Natural killer cell (primary cell): ENCODE data around the gene CEP126. TPM values are rescaled to one million over a fixed set of nuclear protein-coding genes. Genes with fewer than 3 reads are reported as not detected.
A peak's percentile ranks its signal among the peaks of the same experiment; 100 is the strongest.

ENCODE experiments used
- ATAC-seq, 3 donors: fragments of 150-1000 bp in 2 of 3; fragments of 200-7000 bp in 1 of 3; cut with Tn5 transposase; 1 replicate in 1 of 3; 2 replicates in 2 of 3; pipeline ENCODE4 v1.10.0; 2021; ENCODE audit warnings: mild to moderate bottlenecking in 2 of 3, moderate library complexity in 2 of 3
- DNase-seq, 2 donors: peaks; one replicate each; pipeline versions ENCODE4 v3.0.0 to v3.0.0-alpha.2; 2013 to 2021; ENCODE audit warnings: mixed read lengths in 1 of 2
- H3K27ac ChIP-seq: one replicate; pipeline ENCODE4 v1.5.1; 2013; ENCODE audit warnings: mild to moderate bottlenecking, low read length
- H3K27me3 ChIP-seq: one replicate; pipeline ENCODE4 v1.6.1; 2013; ENCODE audit warnings: low read length; ENCODE audit not compliant: control insufficient read depth, insufficient read depth
- H3K36me3 ChIP-seq: one replicate; pipeline ENCODE4 v1.6.1; 2013; ENCODE audit warnings: low read length; ENCODE audit not compliant: control insufficient read depth, insufficient read depth
- H3K4me1 ChIP-seq: one replicate; pipeline ENCODE4 v1.6.1; 2013; ENCODE audit warnings: low read length; ENCODE audit not compliant: control insufficient read depth, insufficient read depth
- H3K4me3 ChIP-seq: one replicate; pipeline ENCODE4 v1.5.1; 2013; ENCODE audit warnings: low read length
- H3K9me3 ChIP-seq: one replicate; pipeline ENCODE4 v1.6.1; 2013; ENCODE audit warnings: low read length; ENCODE audit not compliant: control insufficient read depth, insufficient read depth
- H3K27ac Mint-ChIP-seq, 2 donors: one replicate each; pipeline ENCODE4 v1.8.0; 2022; ENCODE audit warnings: mild to moderate bottlenecking in 2 of 2, mixed read lengths in 2 of 2, moderate library complexity in 1 of 2
- H3K27me3 Mint-ChIP-seq, 2 donors: one replicate each; pipeline ENCODE4 v1.8.0; 2022; ENCODE audit warnings: low read depth in 2 of 2, mixed read lengths in 2 of 2
- H3K36me3 Mint-ChIP-seq: one replicate; pipeline ENCODE4 v1.8.0; 2022; ENCODE audit warnings: mixed read lengths
- H3K4me1 Mint-ChIP-seq, 2 donors: one replicate each; pipeline ENCODE4 v1.8.0; 2022; ENCODE audit warnings: mixed read lengths in 2 of 2
- H3K4me3 Mint-ChIP-seq: one replicate; pipeline ENCODE4 v1.8.0; 2022; ENCODE audit warnings: mild to moderate bottlenecking, moderate library complexity, mixed read lengths
- H3K9me3 Mint-ChIP-seq, 2 donors: one replicate each; pipeline ENCODE4 v1.8.0; 2022; ENCODE audit warnings: mixed read lengths in 2 of 2
- CTCF ChIP-seq: fragments of 200-600 bp; IDR thresholded peaks from one replicate; pipeline ENCODE4 v1.8.0; 2022; ENCODE audit warnings: antibody characterized with exemption
- WGBS: methylation state at CpG from one replicate; pipeline ENCODE4 v1.1.7; 2013; ENCODE audit warnings: missing lambda C conversion rate; ENCODE audit not compliant: insufficient coverage; 5-methylcytosine and 5-hydroxymethylcytosine counted together
- intact Hi-C: fragments of 100-400 bp; cut with micrococcal nuclease; formaldehyde crosslinking; loops from one replicate; pipeline ENCODE4 v1.14.2; 2022
- total RNA-seq, 4 donors: library from RNA; stranded (reverse); fragments of 120-200 nt in 1 of 4; gene quantifications; one replicate each; pipeline versions ENCODE4 v1.2.3 to v1.2.4, GENCODE V29; 2013 to 2022

CEP126 gene
- total RNA-seq, 3 donors from 2014 or later (not counting 1 experiment from before 2014, with no cell fraction given) = 8.5 to 15.7 (median 10.4) TPM

DNA sequence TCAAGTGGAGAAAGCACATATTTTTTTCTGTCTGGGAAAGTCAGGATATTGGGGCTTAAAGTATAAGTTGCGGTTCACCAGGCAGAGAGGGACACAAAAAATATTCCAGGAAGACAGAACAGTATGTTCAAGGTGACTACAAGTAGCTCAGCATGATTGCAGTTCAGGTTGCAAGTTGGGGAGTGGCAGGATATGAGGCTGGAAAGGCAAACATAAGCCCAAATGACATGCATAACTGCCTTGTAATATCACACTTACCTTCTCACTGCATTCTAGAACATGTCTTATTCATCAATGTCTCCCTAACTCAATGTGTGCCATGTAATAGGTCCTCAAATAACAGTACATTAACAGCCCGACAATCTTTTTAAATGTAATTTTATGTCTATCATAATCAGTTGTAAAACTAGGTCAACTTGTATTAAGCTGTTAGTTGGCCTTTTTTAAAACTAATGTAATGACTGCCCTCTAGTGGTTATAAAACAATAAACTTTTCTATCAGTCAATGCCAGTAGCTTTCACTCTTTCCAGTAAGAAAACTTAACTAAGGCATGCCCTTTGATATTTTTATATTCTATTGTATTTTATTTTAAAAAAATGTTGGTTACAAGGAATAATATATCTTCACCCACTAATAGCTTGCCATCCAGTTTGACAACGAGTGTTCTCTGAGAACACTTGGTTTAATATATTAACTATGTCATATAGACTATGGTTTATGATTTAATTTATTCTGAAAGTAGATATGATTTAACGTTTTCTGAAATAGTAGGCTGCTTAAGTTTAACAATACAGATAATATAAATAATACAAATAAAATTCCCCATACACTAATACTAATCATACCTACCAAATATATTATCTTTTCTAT lies 93.0 kb downstream of the CEP126 start:
- Histone ChIP-seq H3K9me3 (no peaks in the 10 kb centered on the region), H3K36me3 (no peaks in the 10 kb centered on the region), H3K4me3 (no peak overlapping the region), H3K4me1 (no peaks in the 10 kb centered on the region), H3K27ac (no peak overlapping the region), H3K27me3 (no peaks in the 10 kb centered on the region)
- Mint-ChIP-seq H3K4me1 (no peaks in the 10 kb centered on the region), H3K27ac (no peak overlapping the region), H3K9me3 (no peaks in the 10 kb centered on the region), H3K27me3 (peaks cover 12 to 16% of the 10 kb centered on the region in 2 donors), H3K4me3 (no peak overlapping the region), H3K36me3 (no peaks in the 10 kb centered on the region)
- ATAC-seq (peak in 2 of 3 donors; percentile 57 to 73), DNase-seq (peak in 1 of 2 donors; percentile 47)
- 100% methylated on average over 1 of the region's 4 CpGs for WGBS
- intact Hi-C loops = loop anchor here (1.0 to 5.0 kb wide), 2 partner anchors 148 to 1431 kb away; no protein-coding TSS in a partner anchor
- peak; percentile 78 for TF ChIP-seq CTCF

DNA sequence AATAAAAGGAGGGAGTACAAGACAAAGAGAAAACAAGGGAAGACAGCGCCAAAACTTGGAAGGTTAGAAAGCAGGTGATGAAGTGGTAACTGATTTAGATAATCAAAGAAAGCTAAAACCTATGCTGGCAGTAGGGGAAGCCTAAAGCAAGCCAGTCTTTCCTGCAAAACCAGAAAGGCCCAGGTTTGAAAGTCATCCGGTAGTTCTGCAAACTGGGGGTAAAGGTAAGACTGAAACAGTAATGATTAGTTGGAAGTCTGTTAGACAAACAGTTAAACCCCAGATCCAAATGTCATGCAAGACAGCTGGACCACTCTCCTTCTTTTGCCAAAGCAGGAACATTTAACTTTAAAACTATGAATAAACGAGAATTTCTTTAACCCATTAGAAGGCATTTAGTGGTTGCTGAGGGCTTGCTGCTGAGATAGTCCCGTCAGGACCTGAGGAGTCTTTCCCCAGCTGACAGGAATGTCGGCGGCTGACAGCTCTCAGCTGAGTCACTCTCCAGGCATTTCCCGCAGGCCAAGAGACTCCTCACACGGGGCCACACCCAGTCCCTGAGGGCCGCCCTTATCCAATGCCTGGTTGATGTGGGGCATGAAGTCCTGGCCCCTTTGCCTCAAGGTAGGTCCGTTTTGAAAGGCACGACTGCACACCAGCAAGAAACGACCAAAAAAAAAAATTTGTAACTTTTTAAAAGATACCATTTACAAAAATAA lies 96.1 kb downstream of the CEP126 start:
- Histone ChIP-seq H3K27me3 (no peaks in the 10 kb centered on the region), H3K4me3 (no peak overlapping the region), H3K4me1 (no peaks in the 10 kb centered on the region), H3K27ac (no peak overlapping the region), H3K36me3 (no peaks in the 10 kb centered on the region), H3K9me3 (no peaks in the 10 kb centered on the region)
- Mint-ChIP-seq H3K27me3 (peaks cover 27% of the 10 kb centered on the region in 2 donors), H3K36me3 (no peaks in the 10 kb centered on the region), H3K9me3 (no peaks in the 10 kb centered on the region), H3K4me3 (no peak overlapping the region), H3K4me1 (no peaks in the 10 kb centered on the region), H3K27ac (no peak overlapping the region)
- 42% methylated on average over 12 of the region's 12 CpGs for WGBS
- ATAC-seq (no peak), DNase-seq (no peak)
- TF ChIP-seq CTCF = no peak
- intact Hi-C loops = no loop called here

- WGBS = 25% methylated on average over 3 of the region's 3 CpGs
Measured at GRCh38 chr11:102012946-102013345, 98.1 kb downstream of the CEP126 start.

More at GRCh38 chr11:102012946-102013345, 98.1 kb downstream of the CEP126 start:
- Histone ChIP-seq H3K9me3 (no peaks in the 10 kb centered on the region), H3K36me3 (no peaks in the 10 kb centered on the region), H3K4me1 (no peaks in the 10 kb centered on the region), H3K4me3 (no peak overlapping the region), H3K27ac (no peak overlapping the region), H3K27me3 (no peaks in the 10 kb centered on the region)
- H3K27me3 Mint-ChIP-seq = peaks cover 27% of the 10 kb centered on the region in 2 donors
- intact Hi-C loops = no loop called here
- H3K27ac Mint-ChIP-seq = no peak overlapping the region
- H3K4me3 Mint-ChIP-seq = no peak overlapping the region
- H3K9me3 Mint-ChIP-seq = no peaks in the 10 kb centered on the region
- no peak for TF ChIP-seq CTCF
- no peaks in the 10 kb centered on the region for H3K4me1 Mint-ChIP-seq
- ATAC-seq = no peak
- no peaks in the 10 kb centered on the region for H3K36me3 Mint-ChIP-seq
- DNase-seq = no peak
